GM21447 (cell line): ENCODE measurements around the gene TSPOAP1.

Experiments
- ATAC-seq: cut with Tn5 transposase; IDR thresholded peaks from one replicate; pipeline ENCODE4 v1.9.1; 2021; ENCODE audit not compliant: unreplicated experiment

The TSPOAP1 gene

DNA sequence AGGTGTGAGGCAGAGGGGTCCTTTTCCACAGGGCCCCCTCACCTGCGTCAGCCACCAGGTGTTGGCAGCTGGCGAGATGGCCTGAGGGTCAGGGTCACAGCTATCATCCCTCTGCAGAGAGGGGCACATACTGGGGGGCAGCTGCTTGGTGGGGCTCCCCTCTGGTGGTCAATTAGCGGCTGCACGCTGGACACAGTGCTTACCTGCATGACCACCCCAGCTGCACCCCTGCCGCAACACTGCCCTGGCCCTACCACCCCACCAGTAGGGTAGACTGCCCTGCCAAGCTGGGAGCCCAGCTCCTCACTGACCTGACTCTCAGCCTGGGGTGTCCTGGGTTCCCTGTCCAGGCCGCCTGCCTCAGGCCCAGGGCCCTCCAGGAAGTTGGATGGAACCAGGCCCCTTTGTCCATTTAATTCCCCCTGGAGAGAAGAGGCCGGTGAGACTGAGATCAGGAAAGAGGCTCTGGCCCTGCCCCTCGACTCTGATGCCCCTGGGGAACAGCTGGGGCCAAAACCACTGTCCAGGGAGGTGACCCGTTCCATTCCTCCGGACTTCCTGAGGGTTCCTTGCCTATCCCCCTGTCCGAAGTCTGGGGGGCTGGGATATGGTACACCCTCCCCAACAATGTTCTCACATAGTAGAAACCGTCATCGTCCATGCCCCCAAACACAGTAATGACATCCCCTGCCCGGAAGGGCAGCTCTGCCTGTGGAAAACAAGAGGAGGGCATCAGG, 23.7 kb downstream of the TSPOAP1 start:
- no peak for ATAC-seq

DNA sequence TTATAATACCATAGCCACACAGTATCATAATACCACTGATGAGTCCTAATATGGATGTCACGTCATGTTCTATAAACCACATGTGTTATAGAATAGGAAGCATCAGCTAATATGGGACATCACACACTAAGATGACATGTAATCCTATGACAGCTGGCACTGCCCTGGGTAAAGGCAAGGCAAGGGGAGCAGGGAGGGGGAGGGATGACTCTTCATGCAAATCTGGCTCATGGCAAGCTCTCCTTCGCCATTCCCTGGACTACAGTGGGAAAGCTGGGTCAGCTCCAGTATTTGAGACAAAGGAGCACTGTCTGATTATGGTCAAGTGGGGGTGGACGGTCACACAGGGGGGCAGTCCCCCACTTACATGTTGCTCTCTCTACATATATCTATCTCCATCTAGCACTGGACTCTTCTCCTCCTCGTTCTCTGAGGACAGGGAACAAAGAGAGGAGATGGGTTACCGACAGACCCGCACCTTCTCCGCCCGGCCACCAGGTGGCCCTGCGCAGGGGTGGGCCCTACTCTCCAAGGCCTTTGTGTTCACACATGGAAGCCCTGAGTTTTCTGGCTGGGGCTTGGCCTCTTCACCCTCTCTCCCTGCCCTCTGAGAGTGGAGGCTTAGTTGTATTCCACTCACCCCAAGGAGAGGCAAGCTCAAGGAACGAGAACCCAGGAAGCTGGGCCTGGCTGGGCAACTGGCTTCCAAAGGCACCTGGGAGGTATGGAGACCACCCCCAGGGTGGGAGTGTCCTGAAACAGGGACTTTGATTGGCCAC, 24.4 kb downstream of the TSPOAP1 start:
- no peak for ATAC-seq

DNA sequence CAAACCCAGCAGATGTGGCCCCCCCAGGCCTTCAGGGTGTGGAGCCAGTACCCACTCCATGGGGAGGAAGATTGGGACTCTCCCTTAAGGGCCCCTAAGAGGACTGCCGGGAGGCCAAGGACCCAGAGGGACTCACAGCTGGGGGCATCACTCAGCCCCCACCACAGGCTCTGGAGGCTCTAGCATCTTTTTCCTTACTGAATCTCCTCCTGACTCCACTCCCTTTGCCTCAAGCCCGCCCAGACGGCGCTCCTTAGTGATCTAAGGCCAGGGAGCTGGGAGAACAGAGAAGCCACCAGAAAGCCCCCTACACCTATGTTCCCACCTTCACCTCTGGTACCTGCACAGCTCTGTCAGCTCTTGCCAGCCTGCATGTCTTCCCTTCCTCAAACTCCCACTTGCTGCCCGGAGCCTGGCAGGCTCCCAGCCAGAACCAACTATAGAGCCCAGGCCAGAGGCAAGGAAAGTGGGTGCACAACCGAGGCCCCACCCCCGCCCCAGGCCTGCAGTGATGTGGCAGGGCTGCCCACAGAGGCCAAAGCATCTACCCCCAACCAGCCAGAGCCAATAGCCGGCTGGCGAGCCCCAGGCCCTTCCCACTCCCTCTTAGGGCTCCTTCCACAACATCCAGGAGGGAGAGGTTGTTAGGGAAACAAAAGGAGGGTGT, 25.5 kb downstream of the TSPOAP1 start:
- no peak for ATAC-seq

DNA sequence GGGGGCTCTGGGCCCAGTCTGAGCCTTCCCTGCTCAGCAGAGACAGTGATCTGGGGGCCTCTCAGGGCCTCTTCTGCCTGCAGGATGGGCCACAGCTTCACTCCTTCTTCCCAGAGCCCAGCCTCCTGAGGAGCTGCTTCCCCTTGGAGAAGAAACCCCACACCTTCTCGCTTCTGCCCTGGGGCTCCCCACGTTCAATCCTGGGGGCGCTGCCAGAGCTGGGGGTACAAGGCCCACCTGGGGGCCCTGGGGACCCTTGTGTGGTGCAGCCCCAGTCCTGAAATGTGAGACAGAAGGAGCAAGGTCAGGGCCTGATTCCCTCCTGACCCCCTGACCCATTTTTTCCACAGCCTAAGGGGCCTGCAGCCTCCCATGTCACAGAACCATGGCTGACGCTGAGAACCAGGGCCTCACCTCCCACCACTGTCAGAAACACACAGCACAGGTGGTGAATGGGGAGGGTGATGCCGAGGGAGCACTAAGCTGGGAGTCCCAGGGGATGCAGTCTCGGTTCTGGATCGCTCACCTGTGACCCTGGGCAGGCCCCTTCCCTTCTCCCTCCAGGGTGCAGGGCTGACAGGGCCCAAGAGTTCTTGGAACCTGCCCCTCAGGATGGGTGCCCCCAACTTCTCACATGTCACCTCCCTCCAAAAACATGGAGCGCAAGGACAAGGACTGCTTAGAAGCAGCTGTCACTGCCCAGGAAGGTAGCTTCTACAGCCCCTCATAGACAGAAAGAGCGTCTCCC, 26.2 kb downstream of the TSPOAP1 start:
- no peak for ATAC-seq

DNA sequence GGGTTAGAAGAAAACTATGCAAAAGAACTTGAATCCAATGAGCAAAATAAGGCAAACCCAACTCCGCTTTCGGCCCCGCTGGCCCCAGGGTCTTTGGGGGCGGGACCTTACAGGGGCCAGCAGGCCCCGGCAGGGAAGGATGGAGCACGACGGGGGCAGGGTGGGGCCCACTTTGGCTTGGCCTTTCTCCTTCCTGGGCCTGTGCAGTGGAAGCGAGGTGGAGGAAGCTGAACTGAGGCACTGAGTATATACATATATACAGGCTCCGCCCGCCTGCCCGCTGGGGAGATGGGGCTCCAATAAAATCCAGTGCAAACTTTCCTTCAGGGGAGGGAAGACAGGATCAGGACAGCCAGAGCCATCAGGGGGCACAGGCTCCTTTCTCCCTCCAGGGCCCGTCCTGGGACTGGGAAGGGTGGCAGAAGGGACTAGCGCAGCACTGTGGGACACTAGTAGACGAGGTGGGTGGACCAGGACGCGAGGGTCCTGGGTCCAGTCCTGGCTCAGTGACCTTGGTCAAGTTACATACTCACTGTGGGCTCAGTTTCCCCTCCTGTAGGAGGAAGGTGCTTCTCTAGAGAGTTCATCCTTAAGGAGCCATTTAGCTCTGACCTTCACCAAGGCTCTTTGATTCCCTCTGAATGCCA, 27.0 kb downstream of the TSPOAP1 start:
- ATAC-seq: no peak

DNA sequence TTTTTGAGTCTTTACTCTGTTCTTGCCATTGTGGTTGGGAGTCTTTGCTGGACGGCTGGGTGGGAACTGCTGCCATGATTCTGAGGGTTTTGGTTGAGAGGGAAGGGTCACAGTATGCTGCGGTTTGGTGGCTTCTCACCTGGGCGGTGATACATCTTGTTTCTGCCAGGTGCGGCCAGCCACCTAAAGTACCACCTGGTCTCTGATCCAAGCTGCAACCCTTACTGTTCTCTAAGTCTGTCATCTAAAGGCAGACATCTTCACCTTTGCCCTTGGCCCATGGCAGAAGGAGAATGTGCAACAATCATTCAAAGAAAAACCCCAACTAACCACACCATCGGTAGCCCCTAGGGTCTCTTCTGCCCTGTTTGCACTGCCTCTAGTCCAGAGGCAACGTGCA, 28.3 kb downstream of the TSPOAP1 start:
- no peak for ATAC-seq

DNA sequence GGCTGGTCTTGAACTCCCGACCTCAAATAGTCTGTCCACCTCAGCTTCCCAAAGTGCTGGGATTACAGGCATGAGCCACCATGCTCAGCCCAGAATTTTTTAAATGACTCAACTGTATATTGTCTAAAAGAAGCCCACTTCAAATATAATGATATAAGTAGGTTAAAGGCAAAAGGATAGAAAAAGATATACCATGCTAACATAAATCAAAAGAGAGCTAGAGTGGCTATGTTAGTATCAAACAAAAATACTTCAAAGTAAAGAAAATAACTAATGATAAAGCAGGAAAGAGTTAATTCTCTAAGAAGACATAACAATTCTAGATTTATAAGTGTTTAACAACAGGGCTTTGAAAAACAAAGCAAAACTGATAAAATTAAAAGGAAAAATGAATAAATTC, 34.6 kb downstream of the TSPOAP1 start:
- ATAC-seq: no peak

DNA sequence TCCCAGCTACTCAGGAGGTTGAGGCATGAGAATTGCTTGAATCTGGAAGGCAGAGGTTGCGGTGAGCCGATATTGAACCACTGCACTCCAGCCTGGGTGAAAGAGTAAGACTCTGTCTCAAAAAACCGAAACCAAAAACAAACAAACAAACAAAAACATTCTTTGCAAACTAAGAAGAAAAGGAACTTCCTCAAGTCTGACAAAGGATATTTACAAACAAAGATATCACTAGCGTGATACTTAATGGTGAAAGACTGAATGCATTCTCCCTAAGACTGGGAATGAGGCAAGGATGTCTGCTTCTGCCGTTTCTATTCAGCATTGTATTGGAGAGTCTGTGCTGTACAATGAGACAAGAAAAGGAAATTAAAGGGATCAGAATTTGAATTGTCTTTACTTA, 37.3 kb downstream of the TSPOAP1 start:
- no peak for ATAC-seq

DNA sequence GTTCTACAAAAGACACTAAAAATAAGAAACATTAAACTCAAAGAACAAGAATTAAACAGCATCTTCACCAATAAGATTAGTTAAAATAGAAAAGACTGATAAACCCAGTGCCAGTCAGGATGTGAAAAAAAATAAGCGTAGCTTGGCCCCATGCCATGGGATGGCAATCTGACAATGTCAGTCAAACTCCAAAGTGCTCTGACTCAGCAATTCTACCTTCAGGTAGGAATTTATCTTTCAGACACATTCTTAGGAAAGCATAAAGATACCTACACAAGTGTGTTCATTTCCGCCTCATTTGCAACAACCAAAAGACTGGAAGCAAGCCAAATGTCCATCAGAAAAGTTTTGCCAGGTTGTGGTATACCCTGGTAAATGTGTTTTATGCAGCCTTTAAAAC, 38.7 kb downstream of the TSPOAP1 start:
- ATAC-seq: no peak

DNA sequence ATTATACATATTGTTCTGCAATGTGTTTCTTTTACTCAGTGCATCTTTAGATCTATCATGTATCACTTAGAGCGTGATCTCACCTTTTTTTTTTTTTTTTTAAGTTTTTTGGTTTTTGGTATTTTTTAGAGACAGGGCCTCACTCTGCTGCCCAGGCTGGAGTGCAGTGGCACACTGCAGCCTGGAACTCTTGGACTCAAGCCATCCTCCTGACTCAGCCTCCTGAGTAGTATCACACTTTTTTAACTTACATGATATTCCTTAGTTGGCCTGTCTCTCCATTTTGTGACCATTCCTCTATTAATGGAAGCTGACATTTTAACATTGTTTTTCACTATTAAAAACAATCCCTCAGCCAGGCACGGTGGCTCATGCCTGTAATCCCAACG, 43.2 kb downstream of the TSPOAP1 start:
- no peak for ATAC-seq

DNA sequence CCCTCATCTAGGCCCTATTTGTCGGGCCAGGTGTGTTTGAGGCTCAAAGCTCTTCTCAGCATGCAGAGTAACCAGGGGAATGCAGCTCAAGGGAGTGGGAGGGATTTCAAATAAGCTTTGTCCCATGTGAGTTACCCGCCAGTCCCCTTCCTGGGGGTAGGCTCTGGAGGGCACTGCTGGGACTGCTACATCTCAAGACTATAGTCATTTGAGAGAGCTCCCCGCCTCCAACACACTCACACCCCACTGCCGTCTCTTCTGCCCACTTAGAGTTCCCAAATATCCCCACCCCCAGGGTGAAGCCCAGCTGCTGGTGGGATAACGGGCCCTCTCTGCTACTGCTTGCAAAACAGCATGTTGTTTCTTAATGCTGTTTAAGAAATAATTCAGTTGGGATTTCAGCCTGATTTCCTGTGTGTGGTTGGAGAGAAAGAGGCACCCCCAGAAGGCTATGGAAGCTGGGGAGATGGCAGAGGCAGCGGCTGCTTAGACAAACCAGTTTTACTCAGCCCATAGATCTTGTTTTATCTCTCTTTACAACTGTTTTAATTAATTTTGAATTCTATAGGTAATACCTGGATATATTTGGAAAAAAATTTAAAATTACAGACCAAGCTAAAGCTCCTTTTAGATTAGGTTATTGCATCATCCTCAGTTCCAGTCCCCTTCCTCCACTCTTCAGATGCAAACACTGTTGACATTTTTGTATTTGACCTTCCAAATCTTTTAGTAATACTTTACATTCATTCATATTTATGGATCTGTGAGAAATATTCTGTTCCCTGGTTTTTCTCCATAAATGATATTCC, 43.8 kb downstream of the TSPOAP1 start:
- ATAC-seq: no peak

DNA sequence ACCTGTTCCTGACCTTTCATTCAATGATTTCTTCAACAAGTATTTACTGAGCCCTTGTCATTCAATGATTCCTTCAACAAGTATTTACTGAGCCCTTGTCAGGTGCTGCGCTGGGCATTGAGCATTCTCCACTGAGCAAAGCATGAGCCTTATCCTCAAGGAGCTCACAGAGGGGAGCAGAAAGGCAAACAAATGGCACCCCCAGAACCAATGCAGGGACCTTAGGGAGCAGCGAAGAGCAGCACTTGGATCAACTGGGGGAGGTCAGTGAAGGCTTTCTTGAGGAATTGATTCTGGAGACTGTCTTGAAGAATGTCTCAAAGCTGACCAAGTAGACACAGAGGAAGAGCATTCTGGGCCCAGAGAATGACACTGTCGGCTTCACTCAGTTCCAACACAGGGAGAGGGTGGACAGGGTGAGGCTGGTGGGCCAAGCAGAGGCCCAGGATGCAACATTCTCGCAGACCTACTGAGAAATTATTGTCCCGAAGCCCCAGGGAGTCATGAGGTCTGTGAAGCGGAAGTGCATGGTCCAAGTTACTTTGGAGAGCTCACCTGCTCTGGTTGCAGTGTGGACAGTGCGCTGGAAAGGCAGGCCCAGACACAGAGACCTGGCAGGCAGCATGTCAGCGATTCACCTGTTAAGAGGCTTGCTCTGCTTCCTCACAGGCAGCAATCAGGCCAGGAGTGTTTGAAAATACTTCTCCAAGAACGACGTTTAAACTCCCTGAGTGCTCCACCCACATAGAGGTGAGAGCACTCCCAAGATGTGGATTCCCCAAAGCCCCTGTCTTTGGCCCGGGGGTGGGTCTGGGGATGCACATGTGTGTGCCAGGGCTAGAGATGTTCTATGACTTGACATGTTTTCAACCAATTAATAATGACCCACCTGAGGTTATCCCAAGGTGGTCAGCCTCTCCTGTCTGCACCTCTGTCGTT, 44.7 kb downstream of the TSPOAP1 start:
- ATAC-seq: no peak

DNA sequence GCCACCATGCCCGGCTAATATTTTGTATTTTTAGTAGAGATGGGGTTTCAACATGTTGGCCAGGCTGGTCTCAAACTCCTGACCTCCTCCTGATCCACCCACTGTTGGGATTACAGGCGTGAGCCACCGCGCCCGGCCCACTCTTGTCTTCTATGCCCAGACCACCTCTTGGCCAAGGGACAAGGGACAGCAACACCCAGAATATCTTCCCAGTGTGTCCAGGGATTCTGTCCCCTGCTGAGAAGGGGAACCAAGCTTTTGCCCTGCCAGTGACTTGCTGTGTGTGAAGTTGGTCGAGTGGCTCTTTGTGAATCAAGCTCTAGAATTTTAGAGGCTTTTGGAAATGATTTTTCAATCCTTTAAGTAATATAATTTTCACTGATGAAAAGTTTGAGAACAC, 46.2 kb downstream of the TSPOAP1 start:
- ATAC-seq: no peak

DNA sequence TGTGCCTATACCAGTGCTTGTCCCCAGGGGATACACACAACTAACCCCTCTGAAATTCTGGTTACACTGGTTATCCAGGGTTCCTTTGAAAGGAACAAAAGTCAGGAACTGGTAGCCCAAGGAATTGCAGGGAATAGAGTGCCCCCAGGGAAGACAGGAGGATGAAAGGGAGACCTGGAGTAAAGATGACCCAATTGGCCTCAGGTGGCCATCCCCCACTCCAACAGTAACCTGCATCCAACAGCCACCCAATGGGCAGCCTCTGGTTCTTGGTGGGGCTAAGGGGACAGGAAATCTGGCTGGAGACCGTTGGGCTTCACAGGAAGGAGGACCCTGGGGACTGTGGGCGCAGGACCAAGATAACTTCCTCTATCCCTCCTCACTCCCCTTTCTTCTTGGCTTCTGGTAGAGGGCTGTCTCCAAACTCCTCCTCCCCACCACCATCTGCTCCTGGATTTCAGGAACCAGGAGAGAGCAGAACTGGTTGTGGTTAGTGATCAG, 47.0 kb downstream of the TSPOAP1 start:
- ATAC-seq: no peak

DNA sequence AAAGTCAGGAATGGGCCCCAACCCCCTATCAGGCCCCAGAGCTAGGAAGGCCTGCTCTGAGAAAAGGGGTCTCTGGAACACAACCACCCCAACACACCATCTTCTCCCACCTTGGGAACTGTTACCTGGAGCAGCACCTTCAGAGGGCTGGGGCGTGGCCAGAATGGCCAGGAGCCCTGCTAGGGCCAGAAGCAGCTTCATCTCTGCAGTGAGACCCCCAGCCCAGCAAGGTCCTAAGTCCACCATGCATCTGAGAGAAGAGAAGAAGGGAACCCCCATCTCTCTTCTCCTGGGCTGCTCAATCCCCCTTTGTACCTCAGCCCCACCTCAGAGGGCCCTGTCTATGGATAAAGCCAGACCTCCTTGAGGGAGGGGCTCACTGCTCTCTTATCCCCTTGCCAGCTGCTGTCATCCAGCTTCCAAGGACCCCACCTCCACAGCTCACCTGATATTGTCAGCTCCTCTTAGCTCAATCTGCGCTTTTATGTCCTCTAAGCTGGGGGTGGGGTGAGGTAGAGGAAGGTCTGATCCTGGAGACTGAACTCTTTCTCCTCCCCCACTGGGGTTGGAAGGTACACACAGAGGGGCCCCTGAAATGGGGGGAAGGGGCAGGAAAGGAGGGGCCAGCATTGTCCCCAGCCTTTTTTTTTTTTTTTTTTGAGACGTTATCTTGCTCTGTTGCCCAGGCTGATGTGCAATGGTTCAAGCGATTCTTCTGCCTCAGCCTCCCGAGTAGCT, 47.9 kb downstream of the TSPOAP1 start, which contains the start of gene MPO:
TSS of gene MPO (minus strand) at position 456 of the 738 bp plus-strand sequence. CDS start at position 279, 177 bp downstream.
- ATAC-seq: no peak

DNA sequence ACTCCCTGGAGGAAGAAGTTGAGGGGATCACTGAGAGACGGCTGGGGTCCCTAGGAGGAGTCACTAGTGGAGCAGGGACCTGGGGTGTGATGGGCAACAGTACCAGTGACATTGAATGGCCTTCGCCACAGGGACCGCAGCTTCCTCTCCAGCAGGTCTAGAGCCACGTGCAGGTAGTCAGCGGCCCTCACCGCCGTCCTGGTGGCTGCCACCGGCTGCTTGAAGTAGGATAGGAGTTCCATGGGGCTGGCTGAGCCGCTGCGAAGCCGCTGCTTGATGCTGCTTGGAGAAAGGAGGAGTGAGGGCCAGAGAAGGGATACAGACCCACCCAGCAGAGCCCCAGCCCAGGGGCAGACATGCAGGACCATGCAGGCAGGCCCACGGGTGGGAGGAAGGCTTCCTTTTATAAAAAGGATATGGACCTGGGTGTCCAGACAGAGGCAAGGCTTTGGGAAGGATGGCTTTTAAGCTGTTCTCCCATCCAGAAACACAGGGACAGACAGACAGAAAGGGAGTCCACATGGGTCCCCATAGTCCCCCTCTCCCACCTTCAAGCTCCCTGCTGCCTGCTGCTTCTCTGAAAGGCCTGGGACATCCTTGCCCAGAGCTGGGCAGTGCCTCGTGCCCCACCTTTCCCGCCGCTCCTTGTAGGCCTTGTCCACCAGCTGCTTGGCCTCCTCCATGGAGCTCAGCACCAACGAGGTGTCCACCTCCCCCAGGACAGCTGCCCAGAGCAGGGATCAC, 48.7 kb downstream of the TSPOAP1 start:
- no peak for ATAC-seq

DNA sequence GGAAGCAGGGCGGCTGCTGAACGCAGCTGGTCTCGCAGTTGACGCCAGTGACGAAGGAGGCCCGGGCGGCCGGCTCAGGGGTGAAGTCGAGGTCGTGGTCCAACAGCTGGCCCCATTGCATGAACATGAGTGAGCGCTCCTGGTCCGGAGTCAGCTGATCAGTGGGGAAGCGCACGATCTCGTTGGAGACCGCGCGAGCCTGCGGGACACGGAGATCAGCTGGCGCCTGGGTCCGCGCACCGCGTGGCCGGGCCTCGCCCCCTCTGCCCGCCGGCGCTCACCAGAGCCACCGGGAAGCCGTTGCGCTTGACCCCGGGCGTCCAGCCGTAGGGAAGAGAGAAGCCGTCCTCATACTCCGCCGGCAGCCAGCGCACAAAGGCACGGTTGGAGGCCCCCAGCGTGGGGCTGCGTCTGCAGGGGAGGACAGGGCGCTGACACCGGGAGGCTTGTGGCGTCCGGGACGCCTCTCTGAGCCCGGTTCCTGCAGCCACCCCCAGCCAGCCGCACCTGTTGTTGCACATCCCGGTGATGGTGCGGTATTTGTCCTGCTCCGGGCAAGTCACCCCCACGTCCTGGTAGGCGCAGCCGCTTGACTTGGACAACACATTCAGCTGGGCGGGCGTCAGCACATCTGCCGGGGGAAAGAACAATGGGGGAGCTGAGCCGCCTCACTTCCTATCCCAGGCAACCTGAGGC, 49.4 kb downstream of the TSPOAP1 start:
- no peak for ATAC-seq
